Measurements from ENCODE around the gene MSI1.

MSI1 gene

GRCh38 chr12:120368789-120369602 lies at the start of gene MSI1:
Gene MSI1 (minus strand): TSS chr12:120369164. CDS start chr12:120369091, 73 bp downstream.
- peak; percentile 13 for DNase-seq

- DNase-seq: no peak
These were observed 49.1 kb upstream of the MSI1 start for GRCh38 chr12:120417917-120418580.

GRCh38 chr12:120416490-120417216 lies 47.7 kb upstream of the MSI1 start:
- peak; percentile 54 for DNase-seq

- no peak for DNase-seq
These were observed 45.1 kb upstream of the MSI1 start for GRCh38 chr12:120413901-120414695.

GRCh38 chr12:120412421-120412820 lies 43.5 kb upstream of the MSI1 start:
- DNase-seq: peak; percentile 38

- DNase-seq: no peak
These were observed 39.8 kb upstream of the MSI1 start for GRCh38 chr12:120408771-120409170.

GRCh38 chr12:120406553-120406952 lies 37.6 kb upstream of the MSI1 start:
- DNase-seq: no peak

- DNase-seq: no peak
These were observed 37.1 kb upstream of the MSI1 start for GRCh38 chr12:120406069-120406468.

DNA sequence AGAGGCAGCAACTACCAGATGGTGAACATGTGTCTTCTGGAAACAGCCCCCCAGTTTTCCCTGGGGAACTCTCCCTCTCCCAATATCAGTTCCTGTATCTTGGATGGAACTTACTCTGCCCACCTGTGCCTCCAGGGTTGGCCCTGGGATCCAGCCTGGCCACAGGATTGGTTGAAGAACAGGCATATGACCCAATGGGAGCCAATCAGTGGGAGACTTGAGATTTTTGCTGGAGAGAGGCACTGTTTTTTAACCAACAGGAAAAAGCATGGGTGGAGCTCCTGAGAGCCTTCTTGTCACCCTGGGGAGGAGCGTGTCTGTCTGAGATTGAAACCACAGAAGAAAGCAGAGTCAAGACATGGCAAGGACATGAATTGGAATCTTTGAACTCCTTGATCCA lies 35.3 kb upstream of the MSI1 start:
- peak; percentile 89 for DNase-seq

GRCh38 chr12:120403869-120404268 lies 34.9 kb upstream of the MSI1 start:
- DNase-seq: no peak

- no peak for DNase-seq
These were observed 33.3 kb upstream of the MSI1 start for GRCh38 chr12:120402217-120402616.

GRCh38 chr12:120399531-120399930 lies 30.6 kb upstream of the MSI1 start:
- no peak for DNase-seq

DNA sequence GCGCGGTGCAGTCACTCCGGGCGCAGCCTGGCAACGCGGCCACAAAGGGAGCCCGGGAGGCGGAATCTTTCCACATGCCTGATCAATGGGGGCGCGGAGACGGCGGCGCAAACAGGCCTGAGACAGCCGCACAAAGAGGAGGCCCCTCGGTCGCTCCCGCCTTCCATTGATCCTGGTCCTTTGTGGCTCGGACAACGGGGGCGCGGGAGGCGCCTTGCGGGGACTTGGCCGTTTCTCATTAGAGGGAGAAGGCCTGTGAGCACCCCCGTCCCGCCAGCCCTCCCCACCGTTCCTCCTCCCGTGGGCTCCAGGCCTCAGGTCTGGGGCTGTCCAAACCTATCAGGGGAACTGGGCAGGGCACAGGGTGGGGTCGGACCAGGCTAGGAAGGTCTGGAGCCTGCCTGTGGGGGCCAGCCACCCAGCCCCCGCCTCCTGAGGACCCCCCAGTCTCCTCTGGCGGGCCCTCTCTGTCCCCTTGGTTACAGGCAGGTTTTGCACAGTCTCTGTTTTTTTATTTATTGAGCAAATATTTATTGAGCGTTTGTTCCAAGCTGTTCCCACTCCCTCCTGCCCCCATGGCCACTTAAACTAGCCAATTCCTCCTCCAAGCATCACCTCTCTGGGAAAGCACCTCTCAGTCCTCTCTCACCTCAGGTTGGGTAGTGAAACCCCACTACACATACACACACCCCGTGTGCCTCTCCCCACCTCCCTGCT lies 29.0 kb upstream of the MSI1 start:
- DNase-seq: no peak

GRCh38 chr12:120394483-120395367 lies 25.8 kb upstream of the MSI1 start:
- DNase-seq: no peak

GRCh38 chr12:120390540-120391120 lies 21.7 kb upstream of the MSI1 start:
- no peak for DNase-seq

- no peak for DNase-seq
These were observed 19.9 kb upstream of the MSI1 start for GRCh38 chr12:120388691-120389481.

DNA sequence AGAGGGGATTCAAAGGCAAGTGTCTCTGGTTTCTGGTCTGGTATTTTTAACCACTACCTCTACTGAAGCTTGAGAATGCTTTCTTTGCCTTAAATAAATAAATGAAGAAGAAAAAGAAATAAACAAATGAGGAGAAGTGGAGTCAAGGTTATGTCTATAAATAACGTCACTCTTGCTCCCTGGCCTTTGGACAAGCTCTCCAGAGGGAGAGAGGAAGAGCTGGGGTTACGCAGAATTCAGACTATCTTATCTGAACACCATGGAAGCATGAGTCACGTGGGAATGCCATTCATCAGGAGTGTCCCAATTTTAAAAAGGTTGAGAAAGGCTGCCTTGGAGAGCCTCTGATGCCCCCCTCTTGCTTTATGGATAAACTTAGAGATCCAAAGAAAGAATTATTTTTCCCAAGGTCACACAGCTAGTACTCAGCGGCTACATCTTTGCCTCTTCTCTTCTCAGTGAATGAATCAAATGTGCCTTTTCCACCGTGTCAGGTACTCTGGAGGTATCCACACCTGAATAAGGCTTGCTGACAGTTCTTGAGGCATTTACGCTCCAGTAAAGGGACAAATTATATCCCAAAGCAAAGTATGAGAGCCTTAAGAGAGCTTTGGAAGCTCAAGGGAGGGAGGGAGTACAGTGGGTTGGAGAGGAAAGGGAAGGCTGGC lies 12.9 kb upstream of the MSI1 start:
- no peak for DNase-seq

GRCh38 chr12:120378036-120378435 lies 9.1 kb upstream of the MSI1 start:
- no peak for DNase-seq

- no peak for DNase-seq
These were observed 8.6 kb upstream of the MSI1 start for GRCh38 chr12:120377611-120378010.

Data from NCI-H2171 (cell line).